HG02943 (cell line): ENCODE results near the gene PARVG.

ENCODE experiments used
- ATAC-seq: cut with Tn5 transposase; IDR thresholded peaks from one replicate; pipeline ENCODE4 v1.9.1; 2021; ENCODE audit warnings: mild to moderate bottlenecking, low read depth, moderate library complexity; ENCODE audit not compliant: unreplicated experiment

The PARVG gene

DNA sequence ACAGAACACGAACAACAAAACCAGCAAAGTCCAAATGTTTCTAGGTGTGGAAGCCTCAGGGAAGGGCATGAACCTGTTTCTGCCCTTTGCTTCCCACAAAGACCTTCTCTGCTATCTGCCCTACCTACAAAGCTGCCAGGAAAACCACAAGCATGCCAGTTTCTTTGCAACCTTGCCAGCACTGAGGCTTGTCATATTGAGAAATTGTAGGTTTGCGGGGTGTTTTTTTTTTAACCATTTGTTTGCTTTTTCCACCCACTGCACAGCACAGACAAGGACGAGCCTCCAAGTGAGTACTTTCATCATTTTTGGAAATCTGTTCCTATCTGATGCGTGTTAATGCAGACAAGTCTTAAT, 12.8 kb downstream of the PARVG start:
- ATAC-seq = no peak

GRCh38 chr22:44194569-44194968, 13.8 kb downstream of the PARVG start:
- no peak for ATAC-seq

DNA sequence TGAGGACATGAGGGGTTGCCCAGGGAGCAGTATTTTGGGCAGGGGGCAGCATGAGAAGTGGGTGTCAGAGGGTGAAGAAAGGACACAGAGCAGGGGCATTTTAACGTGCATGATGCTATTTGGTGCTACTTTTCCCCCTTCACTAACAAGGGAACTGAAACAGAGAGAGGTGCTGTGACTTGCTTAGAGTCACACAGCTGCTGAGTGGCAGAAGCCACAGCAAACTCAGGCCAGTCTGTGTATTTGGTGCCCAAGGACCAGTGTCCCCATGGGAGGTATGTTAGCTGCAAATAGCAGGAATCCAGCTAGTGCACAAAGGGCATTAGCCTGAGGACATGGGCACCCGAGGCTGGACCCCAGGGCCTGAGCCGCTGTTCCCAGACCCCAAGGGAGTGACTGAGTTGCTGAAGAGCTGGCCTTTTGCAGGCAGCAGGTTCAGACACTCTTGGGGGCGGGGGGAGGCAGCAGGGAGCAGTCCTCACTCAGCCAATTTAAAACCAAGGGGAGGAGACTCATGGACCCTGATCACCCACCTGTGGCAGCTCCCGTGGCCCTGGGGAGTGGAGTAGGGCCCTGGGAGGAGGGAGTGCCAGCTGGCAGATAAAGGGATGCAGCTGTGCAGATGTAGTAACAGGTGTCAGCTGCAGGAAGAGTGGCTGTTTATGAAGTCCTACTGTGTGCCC, 14.6 kb downstream of the PARVG start:
- no peak for ATAC-seq

- no peak for ATAC-seq
Observed at GRCh38 chr22:44196241-44196640, 15.5 kb downstream of the PARVG start.

GRCh38 chr22:44196731-44197131, 16.0 kb downstream of the PARVG start:
- ATAC-seq = no peak

DNA sequence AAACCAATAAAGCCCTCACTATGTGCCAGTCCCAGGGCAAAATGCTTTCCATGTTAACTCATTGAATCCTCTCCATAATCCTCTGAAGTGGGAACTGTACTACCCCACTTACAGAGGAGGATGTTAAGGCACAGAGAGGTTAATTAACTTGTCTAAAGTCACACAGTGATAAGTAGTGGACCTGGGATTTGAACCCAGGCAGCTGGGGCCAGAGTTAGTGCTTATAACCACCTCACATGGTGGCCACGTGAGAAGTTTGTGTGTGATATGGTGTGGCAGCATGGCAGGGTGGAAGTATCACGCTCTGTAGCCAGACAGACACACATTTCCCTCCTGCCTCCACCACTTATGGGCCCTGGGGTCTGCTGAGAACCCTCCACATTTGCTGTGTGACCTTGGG, 16.5 kb downstream of the PARVG start:
- no peak for ATAC-seq

DNA sequence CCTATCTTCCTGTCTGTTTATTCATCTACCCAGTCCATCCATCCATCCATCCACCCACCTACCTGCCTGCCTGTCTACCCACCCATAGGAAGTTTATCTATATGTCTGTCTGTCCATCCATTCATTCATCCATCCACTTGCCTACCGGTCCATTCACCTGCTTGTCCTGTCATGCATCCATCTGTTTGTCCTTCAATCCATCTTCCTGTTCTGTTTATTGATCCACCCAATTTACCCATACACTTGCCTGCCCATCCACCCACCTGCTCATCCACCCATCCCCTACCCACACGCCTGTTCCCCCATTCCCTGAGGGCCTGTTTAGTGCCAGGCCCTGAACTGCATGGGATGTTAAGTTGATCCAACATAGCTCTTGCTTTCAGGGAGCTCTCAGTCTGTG, 18.4 kb downstream of the PARVG start:
- no peak for ATAC-seq

DNA sequence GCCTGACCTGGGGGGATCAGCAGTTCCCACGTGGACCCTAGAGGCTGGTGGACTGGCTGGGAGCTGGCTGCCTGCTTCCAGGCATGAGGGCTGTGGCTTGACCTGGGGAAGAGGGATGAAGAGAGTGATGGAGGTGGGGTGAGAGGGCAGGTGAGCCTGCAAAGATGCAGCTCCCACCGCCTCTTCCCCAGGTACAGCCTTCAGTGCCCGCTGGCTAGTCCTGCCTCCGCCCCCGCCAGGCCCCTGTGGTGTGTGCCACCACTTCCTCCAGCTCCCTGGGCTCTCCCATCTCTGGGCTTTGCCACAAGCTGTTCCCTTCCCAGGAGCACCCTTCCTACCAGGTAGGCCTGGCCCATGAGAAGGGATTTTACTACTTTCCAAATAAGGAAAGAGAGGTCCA, 19.1 kb downstream of the PARVG start:
- no peak for ATAC-seq

GRCh38 chr22:44200451-44200850, 19.7 kb downstream of the PARVG start:
- ATAC-seq = no peak

DNA sequence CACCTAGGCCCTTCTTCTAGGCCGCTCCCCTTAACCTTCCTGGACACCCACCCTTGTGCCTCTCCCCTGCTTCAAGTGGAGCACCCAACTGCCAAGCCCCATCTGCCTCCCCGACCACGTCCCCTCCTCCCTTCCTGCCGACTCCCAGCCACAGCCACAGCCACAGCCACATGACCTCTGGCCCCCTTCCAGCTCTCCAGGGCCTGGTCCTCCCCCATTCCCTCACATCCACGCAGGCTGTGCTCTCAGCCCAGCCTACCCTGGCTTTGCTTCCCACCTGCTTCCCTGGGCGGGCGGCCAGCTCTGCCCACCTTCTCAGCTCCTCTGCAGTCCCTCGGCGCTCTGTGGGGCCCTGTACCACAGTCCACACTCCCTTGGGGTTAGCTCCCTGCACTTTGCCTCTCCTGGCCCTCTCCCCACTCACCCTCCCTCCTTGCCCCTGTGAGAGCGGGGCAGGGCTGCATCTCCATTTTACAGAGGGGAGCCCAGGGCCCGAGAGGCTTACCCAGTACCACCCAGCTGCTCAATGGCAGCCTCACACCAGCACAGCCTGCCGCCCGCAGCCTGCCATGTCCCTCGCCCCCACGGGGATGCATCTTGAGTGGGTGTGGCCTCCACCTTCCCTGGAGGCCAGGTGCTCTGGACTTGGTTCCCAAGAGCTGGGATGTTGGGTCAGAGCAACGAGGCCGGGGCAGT, 20.3 kb downstream of the PARVG start:
- no peak for ATAC-seq

GRCh38 chr22:44201665-44202064, 20.9 kb downstream of the PARVG start:
- no peak for ATAC-seq

- ATAC-seq = no peak
Observed at GRCh38 chr22:44202261-44202789, 21.6 kb downstream of the PARVG start.

- no peak for ATAC-seq
Observed at GRCh38 chr22:44203203-44203602, 22.5 kb downstream of the PARVG start.

- no peak for ATAC-seq
Observed at GRCh38 chr22:44204739-44205515, 24.2 kb downstream of the PARVG start.

GRCh38 chr22:44205516-44206329, 25.0 kb downstream of the PARVG start:
- ATAC-seq = no peak

- ATAC-seq = no peak
Observed at GRCh38 chr22:44206330-44206645, 25.6 kb downstream of the PARVG start.

GRCh38 chr22:44206696-44207095, 26.0 kb downstream of the PARVG start:
- no peak for ATAC-seq

GRCh38 chr22:44207173-44207980, 26.7 kb downstream of the PARVG start:
- ATAC-seq = no peak

- no peak for ATAC-seq
Observed at GRCh38 chr22:44207981-44208317, 27.2 kb downstream of the PARVG start.

DNA sequence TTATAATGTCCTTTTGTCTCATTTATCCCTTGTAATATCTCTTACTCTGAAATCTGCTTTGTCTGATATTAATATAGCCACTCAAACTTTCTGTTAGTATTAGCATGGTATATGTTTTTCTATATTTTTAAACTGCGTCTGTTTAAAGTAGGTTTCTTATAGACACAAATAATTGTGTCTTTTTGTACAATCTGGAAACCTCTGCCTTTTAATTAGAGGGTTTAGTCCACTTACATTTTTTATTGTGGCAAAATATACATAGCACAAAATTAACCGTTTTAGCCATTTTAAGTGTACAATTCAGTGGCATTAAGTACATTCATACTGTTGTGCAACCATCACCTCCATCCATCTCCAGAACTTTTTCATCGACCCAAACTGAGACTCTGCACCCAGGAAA, 28.6 kb downstream of the PARVG start:
- no peak for ATAC-seq
